H9 (cell line): Measurements from ENCODE around the gene KIF6. TPM values are rescaled to one million over a fixed set of nuclear protein-coding genes. Genes with fewer than 3 reads are reported as not detected.

Experiments used
- DNase-seq: peaks from one replicate; pipeline ENCODE4 v3.0.0-alpha.2; 2017
- H2AFZ ChIP-seq: one replicate; pipeline ENCODE4 v1.6.1; 2013; ENCODE audit warnings: mild to moderate bottlenecking, low read length, control low read depth, moderate library complexity
- H2AK5ac ChIP-seq: 2 replicates; pipeline ENCODE4 v1.6.1; 2013; ENCODE audit warnings: low read length, control low read depth, mixed read lengths; ENCODE audit not compliant: insufficient read length
- H2BK120ac ChIP-seq: one replicate; pipeline ENCODE4 v1.6.1; 2013; ENCODE audit warnings: low read depth, mild to moderate bottlenecking, low read length, control low read depth, inconsistent platforms; ENCODE audit not compliant: poor library complexity, severe bottlenecking
- H2BK12ac ChIP-seq: 2 replicates; pipeline ENCODE4 v1.6.1; 2013; ENCODE audit warnings: low read length, control low read depth, mixed read lengths, low read depth; ENCODE audit not compliant: insufficient read length
- H2BK15ac ChIP-seq: 2 replicates; pipeline ENCODE4 v1.6.1; 2013; ENCODE audit warnings: low read depth, low read length, control low read depth
- H2BK20ac ChIP-seq: one replicate; pipeline ENCODE4 v1.6.1; 2013; ENCODE audit warnings: low read depth, mild to moderate bottlenecking, low read length, control low read depth, inconsistent platforms; ENCODE audit not compliant: poor library complexity, severe bottlenecking
- H2BK5ac ChIP-seq: 2 replicates; pipeline ENCODE4 v1.6.1; 2013; ENCODE audit warnings: low read length, control low read depth, mixed read lengths; ENCODE audit not compliant: insufficient read length
- H3K14ac ChIP-seq: 2 replicates; pipeline ENCODE4 v1.6.1; 2013; ENCODE audit warnings: low read length, control low read depth; ENCODE audit not compliant: insufficient read depth
- H3K18ac ChIP-seq: 2 replicates; pipeline ENCODE4 v1.6.1; 2013; ENCODE audit warnings: low read depth, mild to moderate bottlenecking, mixed read lengths, low read length, control low read depth; ENCODE audit not compliant: insufficient read length
- H3K23ac ChIP-seq: 2 replicates; pipeline ENCODE4 v1.6.1; 2013; ENCODE audit warnings: low read length, control low read depth, mixed read lengths, low read depth; ENCODE audit not compliant: insufficient read length
- H3K23me2 ChIP-seq: 2 replicates; pipeline ENCODE4 v1.6.1; 2013; ENCODE audit warnings: low read depth, mild to moderate bottlenecking, mixed read lengths, low read length, control low read depth; ENCODE audit not compliant: insufficient read length, poor library complexity, severe bottlenecking
- H3K27ac ChIP-seq: 2 replicates; pipeline ENCODE4 v1.5.1; 2013; ENCODE audit warnings: low read length, control low read depth, mixed read lengths, low read depth; ENCODE audit not compliant: insufficient read length
- H3K27me3 ChIP-seq: 2 replicates; pipeline ENCODE4 v1.6.1; 2013; ENCODE audit warnings: low read length, control low read depth, inconsistent platforms; ENCODE audit not compliant: insufficient read depth
- H3K4ac ChIP-seq: 2 replicates; pipeline ENCODE4 v1.6.1; 2013; ENCODE audit warnings: low read depth, mild to moderate bottlenecking, control low read depth, inconsistent platforms, low read length, moderate library complexity
- H3K4me1 ChIP-seq: 2 replicates; pipeline ENCODE4 v1.6.1; 2013; ENCODE audit warnings: low read length, control low read depth, inconsistent platforms; ENCODE audit not compliant: insufficient read depth
- H3K4me2 ChIP-seq: 2 replicates; pipeline ENCODE4 v1.6.1; 2013; ENCODE audit warnings: low read length, control low read depth, mixed read lengths; ENCODE audit not compliant: insufficient read length, insufficient read depth
- H3K56ac ChIP-seq: 2 replicates; pipeline ENCODE4 v1.6.1; 2013; ENCODE audit warnings: low read depth, mild to moderate bottlenecking, mixed read lengths, low read length, control low read depth; ENCODE audit not compliant: insufficient read length
- H3K79me1 ChIP-seq: 2 replicates; pipeline ENCODE4 v1.6.1; 2013; ENCODE audit warnings: low read depth, mild to moderate bottlenecking, moderate library complexity, low read length, control low read depth, inconsistent platforms; ENCODE audit not compliant: insufficient read depth, poor library complexity, severe bottlenecking
- H3K79me2 ChIP-seq: 2 replicates; pipeline ENCODE4 v1.6.1; 2013; ENCODE audit warnings: low read length, control low read depth, inconsistent platforms; ENCODE audit not compliant: insufficient read depth
- H3K9ac ChIP-seq: 2 replicates; pipeline ENCODE4 v1.6.1; 2013; ENCODE audit warnings: low read length, control low read depth, mixed read lengths; ENCODE audit not compliant: insufficient read length; ENCODE audit errors: extremely low read depth
- H3K9me3 ChIP-seq: one replicate; pipeline ENCODE4 v1.6.1; 2013; ENCODE audit warnings: low read depth, low read length, inconsistent platforms; ENCODE audit not compliant: control insufficient read depth
- H3T11ph ChIP-seq: one replicate; pipeline ENCODE4 v1.6.1; 2013; ENCODE audit warnings: mild to moderate bottlenecking, low read length, control low read depth, inconsistent platforms
- H4K20me1 ChIP-seq: one replicate; pipeline ENCODE4 v1.6.1; 2013; ENCODE audit not compliant: control insufficient read depth, insufficient read length, insufficient read depth
- H4K5ac ChIP-seq: 2 replicates; pipeline ENCODE4 v1.6.1; 2013; ENCODE audit warnings: low read depth, mild to moderate bottlenecking, mixed read lengths, low read length, control low read depth; ENCODE audit not compliant: insufficient read length
- H4K8ac ChIP-seq: replicated peaks from 2 replicates; pipeline ENCODE4 v1.6.1; 2013; ENCODE audit warnings: low read length, control low read depth, mixed read lengths, low read depth; ENCODE audit not compliant: insufficient read length
- H4K91ac ChIP-seq: 2 replicates; pipeline ENCODE4 v1.6.1; 2013; ENCODE audit warnings: low read depth, mild to moderate bottlenecking, moderate library complexity, mixed read lengths, low read length, control low read depth; ENCODE audit not compliant: insufficient read length
- H3K27ac Mint-ChIP-seq, 3 experiments: 2 replicates in 2 of 3; 3 replicates in 1 of 3; pipeline ENCODE4 v1.8.0; 2020 to 2021; ENCODE audit warnings: mixed read lengths in 3 of 3, mild to moderate bottlenecking in 1 of 3, moderate library complexity in 1 of 3
- H3K27me3 Mint-ChIP-seq: 2 replicates; pipeline ENCODE4 v1.8.0; 2021; ENCODE audit warnings: low read depth, mild to moderate bottlenecking, moderate library complexity, mixed read lengths
- H3K36me3 Mint-ChIP-seq, 3 experiments: 2 replicates in 2 of 3; 3 replicates in 1 of 3; pipeline ENCODE4 v1.8.0; 2020 to 2021; ENCODE audit warnings: low read depth in 3 of 3, mixed read lengths in 3 of 3; ENCODE audit not compliant: insufficient read depth in 1 of 3
- H3K4me1 Mint-ChIP-seq, 2 experiments: 2 replicates each; pipeline ENCODE4 v1.8.0; 2020; ENCODE audit warnings: mixed read lengths in 2 of 2
- H3K4me3 Mint-ChIP-seq, 2 experiments: 2 replicates in 1 of 2; 3 replicates in 1 of 2; pipeline ENCODE4 v1.8.0; 2020 to 2021; ENCODE audit warnings: mild to moderate bottlenecking in 2 of 2, mixed read lengths in 2 of 2, moderate library complexity in 1 of 2
- H3K9me3 Mint-ChIP-seq, 2 experiments: 2 replicates in 1 of 2; 3 replicates in 1 of 2; pipeline ENCODE4 v1.8.0; 2020; ENCODE audit warnings: mild to moderate bottlenecking in 2 of 2, mixed read lengths in 2 of 2, moderate library complexity in 1 of 2
- WGBS: extraction: QIAGEN DNeasy Blood & Tissue Kit; methylation state at CpG from one replicate; pipeline ENCODE4 v1.1.7; 2013; ENCODE audit warnings: missing lambda C conversion rate, low lambda C conversion rate, mixed read lengths; ENCODE audit not compliant: insufficient read length; ENCODE audit errors: extremely low coverage; 5-methylcytosine and 5-hydroxymethylcytosine counted together
- total RNA-seq: library from RNA; stranded (reverse); gene quantifications from 2 replicates; pipeline ENCODE4 v1.2.1, GENCODE V29; 2021
- TF ChIP-seq, protein P1 (sequence below): fragments of 200-600 bp; sonication (generic); conservative IDR thresholded peaks from 3 replicates; pipeline ENCODE4 v1.8.0; 2021; ENCODE audit warnings: antibody characterized with exemption, mild to moderate bottlenecking

The KIF6 gene
- total RNA-seq, 1 experiment from 2014 or later, result 0.63 TPM

- Histone ChIP-seq H3K23ac (no peak overlapping the region), H3K27me3 (no peaks in the 10 kb centered on the region), H2AFZ (no peak overlapping the region), H3K79me1 (no peaks in the 10 kb centered on the region), H3K27ac (no peak overlapping the region), H4K91ac (no peak overlapping the region), H3K9me3 (no peaks in the 10 kb centered on the region), H3T11ph (no peak overlapping the region), H3K18ac (no peak overlapping the region), H3K14ac (no peak overlapping the region), H2BK120ac (no peak overlapping the region), H3K4me1 (no peaks in the 10 kb centered on the region), H2BK5ac (no peak overlapping the region), H3K4me2 (no peak overlapping the region), H4K5ac (no peak overlapping the region), H4K20me1 (no peaks in the 10 kb centered on the region), H2BK20ac (no peak overlapping the region), H3K4ac (no peak overlapping the region), H2BK15ac (no peak overlapping the region), H2BK12ac (no peak overlapping the region), H4K8ac (no peak overlapping the region), H3K79me2 (no peaks in the 10 kb centered on the region), H2AK5ac (no peak overlapping the region), H3K56ac (no peak overlapping the region), H3K23me2 (no peaks in the 10 kb centered on the region), H3K9ac (no peak overlapping the region)
- Mint-ChIP-seq H3K27me3 (no peaks in the 10 kb centered on the region), H3K9me3 (no peaks in the 10 kb centered on the region), H3K36me3 (no peaks in the 10 kb centered on the region), H3K4me3 (no peak overlapping the region), H3K4me1 (no peaks in the 10 kb centered on the region), H3K27ac (no peak overlapping the region)
- TF ChIP-seq, protein P1, sequence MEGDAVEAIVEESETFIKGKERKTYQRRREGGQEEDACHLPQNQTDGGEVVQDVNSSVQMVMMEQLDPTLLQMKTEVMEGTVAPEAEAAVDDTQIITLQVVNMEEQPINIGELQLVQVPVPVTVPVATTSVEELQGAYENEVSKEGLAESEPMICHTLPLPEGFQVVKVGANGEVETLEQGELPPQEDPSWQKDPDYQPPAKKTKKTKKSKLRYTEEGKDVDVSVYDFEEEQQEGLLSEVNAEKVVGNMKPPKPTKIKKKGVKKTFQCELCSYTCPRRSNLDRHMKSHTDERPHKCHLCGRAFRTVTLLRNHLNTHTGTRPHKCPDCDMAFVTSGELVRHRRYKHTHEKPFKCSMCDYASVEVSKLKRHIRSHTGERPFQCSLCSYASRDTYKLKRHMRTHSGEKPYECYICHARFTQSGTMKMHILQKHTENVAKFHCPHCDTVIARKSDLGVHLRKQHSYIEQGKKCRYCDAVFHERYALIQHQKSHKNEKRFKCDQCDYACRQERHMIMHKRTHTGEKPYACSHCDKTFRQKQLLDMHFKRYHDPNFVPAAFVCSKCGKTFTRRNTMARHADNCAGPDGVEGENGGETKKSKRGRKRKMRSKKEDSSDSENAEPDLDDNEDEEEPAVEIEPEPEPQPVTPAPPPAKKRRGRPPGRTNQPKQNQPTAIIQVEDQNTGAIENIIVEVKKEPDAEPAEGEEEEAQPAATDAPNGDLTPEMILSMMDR, result no peak
- WGBS, result no CpG with 5 or more reads among the region's 7 CpGs
- no peak for DNase-seq
These were observed 322.9 kb downstream of the KIF6 start for GRCh38 chr6:39402239-39402751.
